Loucy (cell line): ENCODE results near the gene KCNMA1.

Source experiments
- H2AFZ ChIP-seq: fragments of 200-600 bp; sonication (generic); 2 replicates; pipeline ENCODE4 v1.6.0; 2016; ENCODE audit warnings: antibody characterized with exemption, mild to moderate bottlenecking, low read length, moderate library complexity
- H3F3A ChIP-seq: fragments of 200-600 bp; 2 replicates; pipeline ENCODE4 v1.6.0; 2016; ENCODE audit warnings: antibody characterized with exemption, low read depth, mild to moderate bottlenecking
- H3K27me3 ChIP-seq: fragments of 200-600 bp; sonication (generic); 2 replicates; pipeline ENCODE4 v1.6.1; 2014; ENCODE audit warnings: low read length, mild to moderate bottlenecking; ENCODE audit not compliant: insufficient read depth, poor library complexity, severe bottlenecking
- H3K36me3 ChIP-seq: fragments of 200-600 bp; sonication (generic); 2 replicates; pipeline ENCODE4 v1.6.1; 2016; ENCODE audit warnings: low read length; ENCODE audit not compliant: insufficient read depth
- H3K4me1 ChIP-seq: fragments of 200-600 bp; sonication (generic); 2 replicates; pipeline ENCODE4 v1.5.1; 2014; ENCODE audit warnings: low read length, mild to moderate bottlenecking; ENCODE audit not compliant: insufficient read depth, poor library complexity, severe bottlenecking
- H3K4me2 ChIP-seq: fragments of 200-600 bp; sonication (generic); 2 replicates; pipeline ENCODE4 v1.6.0; 2014; ENCODE audit warnings: antibody characterized with exemption, low read length, low read depth, mild to moderate bottlenecking; ENCODE audit not compliant: poor library complexity, severe bottlenecking
- H3K4me3 ChIP-seq: fragments of 200-600 bp; sonication (generic); 2 replicates; pipeline ENCODE4 v1.5.1; 2014; ENCODE audit warnings: low read length, mild to moderate bottlenecking, mixed read lengths; ENCODE audit not compliant: poor library complexity, severe bottlenecking
- H3K79me2 ChIP-seq: fragments of 200-600 bp; sonication (generic); 2 replicates; pipeline ENCODE4 v1.6.1; 2014; ENCODE audit warnings: low read length; ENCODE audit not compliant: insufficient read depth
- H3K9ac ChIP-seq: fragments of 200-600 bp; sonication (generic); 2 replicates; pipeline ENCODE4 v1.6.0; 2014; ENCODE audit warnings: mild to moderate bottlenecking, low read depth, low read length, moderate library complexity; ENCODE audit not compliant: poor library complexity, severe bottlenecking
- H3K9me2 ChIP-seq: fragments of 200-600 bp; sonication (generic); replicated peaks from 2 replicates; pipeline ENCODE4 v1.6.1; 2016; ENCODE audit warnings: low read depth, low read length, mixed read lengths
- H3K9me3 ChIP-seq: fragments of 200-600 bp; sonication (generic); 2 replicates; pipeline ENCODE4 v1.6.1; 2014; ENCODE audit warnings: mild to moderate bottlenecking, antibody characterized with exemption, low read length, low read depth; ENCODE audit not compliant: insufficient read depth
- H4K20me1 ChIP-seq: fragments of 200-600 bp; sonication (generic); 2 replicates; pipeline ENCODE4 v1.6.0; 2014; ENCODE audit warnings: antibody characterized with exemption, low read length, mild to moderate bottlenecking; ENCODE audit not compliant: insufficient read depth, poor library complexity, severe bottlenecking
- CTCF ChIP-seq: fragments of 200-600 bp; sonication (generic); conservative IDR thresholded peaks from 2 replicates; pipeline ENCODE4 v1.5.1; 2014; ENCODE audit warnings: mild to moderate bottlenecking, antibody characterized with exemption, low read length
- EZH2phosphoT487 ChIP-seq: fragments of 200-600 bp; IDR thresholded peaks from 2 replicates; pipeline ENCODE4 v1.6.1; 2018; ENCODE audit warnings: antibody characterized with exemption, mild to moderate bottlenecking, moderate library complexity, borderline replicate concordance

The KCNMA1 gene

GRCh38 chr10:77597560-77597959 is 40.0 kb downstream of the KCNMA1 start:
- no peaks in the 10 kb centered on the region for H3K9me2 ChIP-seq
- no peak overlapping the region for H3K4me2 ChIP-seq
- peaks cover 3% of the 10 kb centered on the region for H3K4me1 ChIP-seq
- no peaks in the 10 kb centered on the region for H3K36me3 ChIP-seq
- H3K4me3 ChIP-seq, result no peak overlapping the region
- no peaks in the 10 kb centered on the region for H3K9me3 ChIP-seq
- H3K27me3 ChIP-seq, result no peaks in the 10 kb centered on the region
- H2AFZ ChIP-seq, result no peak overlapping the region
- no peaks in the 10 kb centered on the region for H3K79me2 ChIP-seq
- no peak overlapping the region for H3K9ac ChIP-seq
- no peak for TF ChIP-seq CTCF
- TF ChIP-seq EZH2phosphoT487, result no peak
- no peaks in the 10 kb centered on the region for H4K20me1 ChIP-seq
- no peaks in the 10 kb centered on the region for H3F3A ChIP-seq

DNA sequence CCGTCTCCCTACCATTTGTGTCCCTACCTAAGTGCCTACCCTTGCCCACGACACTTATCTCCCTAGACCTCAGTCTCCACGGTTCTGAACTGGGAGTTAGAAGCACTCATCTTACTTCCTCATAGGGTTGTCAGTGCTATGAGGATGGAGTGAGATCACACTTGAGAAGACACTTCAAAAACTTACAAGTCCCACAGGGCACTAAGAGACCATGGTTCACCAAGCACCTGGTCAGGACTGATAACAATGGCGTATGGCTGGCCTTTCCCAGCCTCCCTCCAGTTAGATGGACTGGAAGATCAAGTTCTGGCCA is 43.2 kb downstream of the KCNMA1 start:
- Histone ChIP-seq H3K9me2 (no peaks in the 10 kb centered on the region), H3K9me3 (no peaks in the 10 kb centered on the region), H3K4me1 (no peaks in the 10 kb centered on the region), H4K20me1 (no peaks in the 10 kb centered on the region), H3K36me3 (no peaks in the 10 kb centered on the region), H3K4me2 (no peak overlapping the region), H3F3A (no peaks in the 10 kb centered on the region), H3K79me2 (no peaks in the 10 kb centered on the region), H3K27me3 (no peaks in the 10 kb centered on the region), H3K4me3 (no peak overlapping the region), H2AFZ (no peak overlapping the region), H3K9ac (no peak overlapping the region)
- TF ChIP-seq EZH2phosphoT487, result no peak
- TF ChIP-seq CTCF, result no peak

DNA sequence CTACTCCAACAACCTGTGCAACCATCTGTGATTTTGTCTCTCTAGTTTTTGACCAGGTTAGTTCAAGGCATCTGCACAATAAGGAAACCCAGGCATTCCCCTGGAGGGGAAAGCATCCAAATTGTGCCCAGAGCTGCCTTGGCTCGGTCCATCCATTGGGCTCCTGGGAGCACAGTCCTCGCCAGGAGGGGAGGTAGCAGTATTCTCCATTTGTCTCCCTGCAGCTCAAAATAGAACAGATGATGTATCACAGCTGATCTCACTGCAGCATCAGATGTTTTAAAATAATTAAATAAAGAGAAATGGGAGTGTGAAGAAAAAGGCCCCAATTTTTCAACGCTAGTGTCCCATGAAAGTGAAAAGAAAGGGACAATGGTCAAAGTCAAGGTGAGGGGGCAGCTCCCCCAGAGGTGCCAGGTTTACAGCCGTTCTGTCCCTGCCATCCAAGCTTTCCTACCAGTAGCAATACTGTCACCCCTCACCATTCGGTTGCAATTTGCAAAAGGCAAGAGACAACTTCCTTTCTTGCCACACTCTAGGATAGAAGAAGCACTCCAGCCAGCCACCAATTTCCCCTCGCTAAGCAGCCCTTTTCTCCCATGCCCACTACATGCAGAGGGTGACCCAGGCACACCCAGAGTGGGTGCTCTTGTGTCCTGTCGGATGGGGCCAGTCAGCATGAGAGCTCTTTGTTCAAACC is 43.7 kb downstream of the KCNMA1 start:
- Histone ChIP-seq H3K9me2 (no peaks in the 10 kb centered on the region), H2AFZ (no peak overlapping the region), H3K9ac (no peak overlapping the region), H3K79me2 (no peaks in the 10 kb centered on the region), H3K36me3 (no peaks in the 10 kb centered on the region), H4K20me1 (no peaks in the 10 kb centered on the region), H3K4me3 (no peak overlapping the region), H3K27me3 (no peaks in the 10 kb centered on the region), H3K9me3 (no peaks in the 10 kb centered on the region), H3K4me2 (no peak overlapping the region), H3F3A (no peaks in the 10 kb centered on the region), H3K4me1 (no peaks in the 10 kb centered on the region)
- TF ChIP-seq EZH2phosphoT487 (no peak), CTCF (no peak)
